ENCODE measurements around the gene TAS2R3. TPM values are rescaled to one million over a fixed set of nuclear protein-coding genes. Genes with fewer than 3 reads are reported as not detected.

TAS2R3 gene
- total and polyA plus RNA-seq, 2 of the 13 experiments (the other 11 are each of a cell fraction or from before 2014, with no cell fraction given), result 0.74 to 1.1 TPM

DNA sequence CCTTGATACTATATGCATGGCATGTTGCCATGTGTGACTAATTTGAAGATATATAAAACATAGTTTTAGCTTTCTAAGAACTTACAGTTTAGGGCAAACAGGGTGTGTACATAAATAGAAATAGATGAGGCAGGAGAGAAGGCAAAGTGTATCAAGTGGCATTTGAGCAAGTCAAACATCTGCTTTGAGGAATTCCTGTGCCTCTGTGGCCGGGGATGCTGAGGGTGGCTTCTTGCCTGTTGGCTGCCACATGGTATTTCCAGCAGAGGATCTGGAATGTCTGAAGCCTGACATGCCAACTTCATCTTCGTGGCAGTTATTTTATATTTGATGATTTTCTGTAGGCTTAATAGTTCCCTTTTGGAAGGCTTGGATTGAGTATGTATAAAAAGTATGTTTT is 19.8 kb upstream of the TAS2R3 start:
- Histone ChIP-seq H3K9me3 (ENCODE audit: low read length) (no peaks in the 10 kb centered on the region), H3K27ac (ENCODE audit: extremely low read length, insufficient read depth, low read length) (no peak overlapping the region), H3K4me1 (ENCODE audit: insufficient read depth, low read length) (peaks cover 21% of the 10 kb centered on the region), H3K9ac (ENCODE audit: insufficient read depth, low read depth, low read length) (no peak overlapping the region), H3K4me3 (replicated peaks in 1 of 3; ENCODE audit: insufficient read depth in 1 of 3, low read depth in 2 of 3, low read length in 3 of 3) (no peak overlapping the region), H3K36me3 (replicated peaks in 1 of 2; ENCODE audit: control insufficient read depth in 1 of 2, insufficient read depth in 2 of 2, low read length in 2 of 2) (peaks cover 20 to 70% of the 10 kb centered on the region in 2 experiments), H3K79me2 (ENCODE audit: insufficient read depth, low read length) (peaks cover 21% of the 10 kb centered on the region), H3K4me2 (ENCODE audit: low read depth, low read length) (no peak overlapping the region), H2AFZ (ENCODE audit: low read length) (no peak overlapping the region), H3K27me3 (ENCODE audit: control insufficient read depth in 1 of 2, insufficient read depth in 2 of 2, low read length in 2 of 2) (no peaks in the 10 kb centered on the region), H4K20me1 (ENCODE audit: insufficient read depth, low read length) (no peaks in the 10 kb centered on the region)
- DNase-seq (ENCODE audit: low spot score), result no peak
- intact Hi-C loops (cut with micrococcal nuclease; ENCODE audit: unreplicated experiment) (no loop called here), in situ Hi-C loops (cut with HindIII; ENCODE audit: extremely low pct_ligation_motif_present, low pct_unique_long_range_greater_than_20kb) (no loop called here)
- ChIA-PET POLR2A (no interaction called here), CTCF (ENCODE audit: low intra/inter-chr PET ratio, low total read pairs) (no interaction called here)
- TF ChIP-seq ZNF616 (CRISPR knock-in tag; IDR thresholded peaks at IDR 0.05; ENCODE audit: low read depth), result no peak
- no peak for TF ChIP-seq ZNF670 (CRISPR knock-in tag; IDR thresholded peaks at IDR 0.05; ENCODE audit: borderline replicate concordance)
- TF ChIP-seq ZNF224 (CRISPR knock-in tag; IDR thresholded peaks at IDR 0.05), result no peak
- no peak for TF ChIP-seq TBL1XR1 (IDR thresholded peaks at IDR 0.05; ENCODE audit: borderline replicate concordance, low read length, partially characterized antibody)
- no peak for TF ChIP-seq ETV5 (CRISPR knock-in tag; IDR thresholded peaks at IDR 0.05; ENCODE audit: borderline replicate concordance)
- TF ChIP-seq NPAS2 (CRISPR knock-in tag; IDR thresholded peaks at IDR 0.05; ENCODE audit: borderline replicate concordance), result no peak
- TF ChIP-seq, protein P1, sequence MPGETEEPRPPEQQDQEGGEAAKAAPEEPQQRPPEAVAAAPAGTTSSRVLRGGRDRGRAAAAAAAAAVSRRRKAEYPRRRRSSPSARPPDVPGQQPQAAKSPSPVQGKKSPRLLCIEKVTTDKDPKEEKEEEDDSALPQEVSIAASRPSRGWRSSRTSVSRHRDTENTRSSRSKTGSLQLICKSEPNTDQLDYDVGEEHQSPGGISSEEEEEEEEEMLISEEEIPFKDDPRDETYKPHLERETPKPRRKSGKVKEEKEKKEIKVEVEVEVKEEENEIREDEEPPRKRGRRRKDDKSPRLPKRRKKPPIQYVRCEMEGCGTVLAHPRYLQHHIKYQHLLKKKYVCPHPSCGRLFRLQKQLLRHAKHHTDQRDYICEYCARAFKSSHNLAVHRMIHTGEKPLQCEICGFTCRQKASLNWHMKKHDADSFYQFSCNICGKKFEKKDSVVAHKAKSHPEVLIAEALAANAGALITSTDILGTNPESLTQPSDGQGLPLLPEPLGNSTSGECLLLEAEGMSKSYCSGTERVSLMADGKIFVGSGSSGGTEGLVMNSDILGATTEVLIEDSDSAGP (CRISPR knock-in tag; IDR thresholded peaks at IDR 0.05; ENCODE audit: borderline replicate concordance), result no peak
- TF ChIP-seq TSC22D2 (CRISPR knock-in tag; IDR thresholded peaks at IDR 0.05; ENCODE audit: borderline replicate concordance), result no peak
- TF ChIP-seq, protein P2, sequence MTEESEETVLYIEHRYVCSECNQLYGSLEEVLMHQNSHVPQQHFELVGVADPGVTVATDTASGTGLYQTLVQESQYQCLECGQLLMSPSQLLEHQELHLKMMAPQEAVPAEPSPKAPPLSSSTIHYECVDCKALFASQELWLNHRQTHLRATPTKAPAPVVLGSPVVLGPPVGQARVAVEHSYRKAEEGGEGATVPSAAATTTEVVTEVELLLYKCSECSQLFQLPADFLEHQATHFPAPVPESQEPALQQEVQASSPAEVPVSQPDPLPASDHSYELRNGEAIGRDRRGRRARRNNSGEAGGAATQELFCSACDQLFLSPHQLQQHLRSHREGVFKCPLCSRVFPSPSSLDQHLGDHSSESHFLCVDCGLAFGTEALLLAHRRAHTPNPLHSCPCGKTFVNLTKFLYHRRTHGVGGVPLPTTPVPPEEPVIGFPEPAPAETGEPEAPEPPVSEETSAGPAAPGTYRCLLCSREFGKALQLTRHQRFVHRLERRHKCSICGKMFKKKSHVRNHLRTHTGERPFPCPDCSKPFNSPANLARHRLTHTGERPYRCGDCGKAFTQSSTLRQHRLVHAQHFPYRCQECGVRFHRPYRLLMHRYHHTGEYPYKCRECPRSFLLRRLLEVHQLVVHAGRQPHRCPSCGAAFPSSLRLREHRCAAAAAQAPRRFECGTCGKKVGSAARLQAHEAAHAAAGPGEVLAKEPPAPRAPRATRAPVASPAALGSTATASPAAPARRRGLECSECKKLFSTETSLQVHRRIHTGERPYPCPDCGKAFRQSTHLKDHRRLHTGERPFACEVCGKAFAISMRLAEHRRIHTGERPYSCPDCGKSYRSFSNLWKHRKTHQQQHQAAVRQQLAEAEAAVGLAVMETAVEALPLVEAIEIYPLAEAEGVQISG (CRISPR knock-in tag; IDR thresholded peaks at IDR 0.05), result no peak
- no peak for TF ChIP-seq MYC (CRISPR knock-in tag; IDR thresholded peaks at IDR 0.05; ENCODE audit: borderline replicate concordance)
- no TSS peak for BruUV-seq (replicated peaks)
- no peak for ATAC-seq
- FAIRE-seq, result no peak
- 94% methylated on average over 2 of the region's 2 CpGs for WGBS (ENCODE audit: low lambda C conversion rate)
